ENCODE data around the gene TRRAP.

GRCh38 chr7:99032928-99033327, 154.6 kb downstream of the TRRAP start:
- TF ChIP-seq CTCF (IDR thresholded peaks at IDR 0.05) (no peak), ZFX (IDR thresholded peaks at IDR 0.05; ENCODE audit: borderline replicate concordance) (no peak)
